Amniotic epithelial cell (primary cell): ENCODE measurements around the gene ATXN10.

Experiments used
- DNase-seq: peaks from one replicate; pipeline ENCODE4 v3.0.0-alpha.2; 2010; ENCODE audit warnings: low read depth

Gene ATXN10

GRCh38 chr22:45826520-45826919, 154.9 kb downstream of the ATXN10 start:
- no peak for DNase-seq

- no peak for DNase-seq
Measured at GRCh38 chr22:45828841-45829240, 157.2 kb downstream of the ATXN10 start.

GRCh38 chr22:45830531-45831245, 159.1 kb downstream of the ATXN10 start:
- DNase-seq = peak; percentile 47

GRCh38 chr22:45831394-45831793, 159.8 kb downstream of the ATXN10 start:
- DNase-seq = peak; percentile 19

GRCh38 chr22:45832180-45832579, 160.5 kb downstream of the ATXN10 start:
- no peak for DNase-seq

- no peak for DNase-seq
Measured at GRCh38 chr22:45832959-45833580, 161.4 kb downstream of the ATXN10 start.

- DNase-seq = no peak
Measured at GRCh38 chr22:45833613-45834012, 162.0 kb downstream of the ATXN10 start.

- DNase-seq = no peak
Measured at GRCh38 chr22:45834241-45834640, 162.6 kb downstream of the ATXN10 start.

- DNase-seq = no peak
Measured at GRCh38 chr22:45834795-45835194, 163.2 kb downstream of the ATXN10 start.

- DNase-seq = no peak
Measured at GRCh38 chr22:45836418-45837169, 165.0 kb downstream of the ATXN10 start.

GRCh38 chr22:45837508-45837907, 165.9 kb downstream of the ATXN10 start:
- DNase-seq = no peak

- no peak for DNase-seq
Measured at GRCh38 chr22:45838305-45838887, 166.8 kb downstream of the ATXN10 start.

GRCh38 chr22:45840483-45840882, 168.8 kb downstream of the ATXN10 start:
- DNase-seq = no peak

GRCh38 chr22:45842291-45842991, 170.8 kb downstream of the ATXN10 start:
- DNase-seq = peak; percentile 67

GRCh38 chr22:45843031-45843430, 171.4 kb downstream of the ATXN10 start:
- no peak for DNase-seq

- DNase-seq = no peak
Measured at GRCh38 chr22:45843986-45844385, 172.4 kb downstream of the ATXN10 start.

GRCh38 chr22:45845076-45845487, 173.4 kb downstream of the ATXN10 start:
- peak; percentile 22 for DNase-seq

- DNase-seq = no peak
Measured at GRCh38 chr22:45846952-45847351, 175.3 kb downstream of the ATXN10 start.

GRCh38 chr22:45848904-45849303, 177.3 kb downstream of the ATXN10 start:
- no peak for DNase-seq

- peak; percentile 22 for DNase-seq
Measured at GRCh38 chr22:45852826-45853225, 181.2 kb downstream of the ATXN10 start.

GRCh38 chr22:45855961-45856360, 184.3 kb downstream of the ATXN10 start:
- no peak for DNase-seq

GRCh38 chr22:45857519-45857918, 185.9 kb downstream of the ATXN10 start:
- no peak for DNase-seq
